ENCODE measurements around the gene TBXA2R.

The TBXA2R gene

DNA sequence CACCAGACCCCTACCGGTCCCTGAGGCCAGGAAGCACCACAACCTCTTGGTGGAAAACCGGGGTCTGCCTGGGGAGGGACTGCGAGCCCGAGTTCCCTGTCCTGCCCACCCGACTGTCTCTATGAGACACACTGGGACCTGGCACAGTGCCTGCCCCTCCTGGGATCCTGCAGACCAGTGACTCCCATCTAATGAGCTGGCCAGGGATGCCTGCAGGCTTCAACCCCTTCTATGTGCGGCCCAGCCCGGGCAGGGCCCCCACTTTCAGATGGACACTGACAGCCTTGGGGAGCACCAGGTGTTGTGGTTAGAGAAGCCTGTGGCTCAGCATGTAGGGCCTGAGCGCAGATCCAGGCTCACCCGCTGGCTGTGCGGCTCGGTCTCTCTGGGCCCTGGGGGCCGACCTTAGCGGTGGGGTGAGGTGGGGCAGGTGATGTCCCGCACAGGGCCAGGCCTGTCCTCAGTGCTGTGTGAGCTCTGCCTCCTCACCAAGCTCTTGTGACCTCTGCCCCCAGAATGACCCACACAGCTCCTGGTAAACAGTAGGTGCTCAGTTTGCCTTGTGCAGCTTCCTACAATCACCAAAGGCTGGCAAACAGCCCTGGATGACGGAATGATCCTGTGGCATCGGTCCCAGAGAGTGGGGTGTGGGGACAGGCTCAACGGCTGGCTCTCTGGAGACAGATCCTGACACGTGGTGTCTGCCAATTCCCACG, 37.8 kb upstream of the TBXA2R start:
- Mint-ChIP-seq H3K27ac (no peak overlapping the region), H3K4me1 (ENCODE audit: low read depth) (no peaks in the 10 kb centered on the region), H3K4me3 (no peak overlapping the region), H3K9me3 (no peaks in the 10 kb centered on the region), H3K27me3 (no peaks in the 10 kb centered on the region), H3K36me3 (ENCODE audit: low read depth) (peaks cover 8% of the 10 kb centered on the region)

DNA sequence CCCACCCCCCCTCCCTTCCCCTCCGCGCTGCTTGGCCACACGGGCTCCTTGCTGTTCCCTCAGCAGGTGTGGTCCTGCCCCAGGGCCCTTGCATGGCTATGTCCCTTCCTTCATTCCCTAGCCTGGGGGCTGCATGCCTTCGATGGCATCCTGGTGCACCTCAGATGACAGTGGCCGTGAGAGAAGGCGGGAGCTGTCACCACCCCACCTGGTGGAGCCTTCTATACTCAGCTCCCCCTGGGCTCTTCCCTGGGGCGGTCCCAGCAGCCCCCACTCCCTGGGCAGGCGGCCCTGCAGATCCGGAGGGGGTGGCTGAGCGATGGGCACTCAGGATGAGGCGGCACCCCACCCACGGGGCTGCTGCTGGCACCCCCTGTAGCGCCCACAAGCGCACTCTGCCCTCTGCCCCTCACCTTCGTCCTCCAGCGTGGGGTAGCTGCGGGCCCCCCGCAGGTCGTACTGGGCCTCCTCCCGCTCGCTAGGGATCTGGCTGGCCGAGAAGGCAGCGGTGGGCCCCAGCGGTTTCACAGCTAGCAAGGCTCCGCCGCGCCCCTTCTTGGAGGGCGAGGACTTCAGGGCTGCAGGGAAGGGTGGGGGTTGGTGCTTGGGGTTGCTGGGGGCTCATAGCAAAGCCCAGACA, 37.1 kb upstream of the TBXA2R start:
- Mint-ChIP-seq H3K4me3 (no peak overlapping the region), H3K36me3 (ENCODE audit: low read depth) (peaks cover 8% of the 10 kb centered on the region), H3K27me3 (no peaks in the 10 kb centered on the region), H3K4me1 (ENCODE audit: low read depth) (no peaks in the 10 kb centered on the region), H3K9me3 (no peaks in the 10 kb centered on the region), H3K27ac (no peak overlapping the region)

DNA sequence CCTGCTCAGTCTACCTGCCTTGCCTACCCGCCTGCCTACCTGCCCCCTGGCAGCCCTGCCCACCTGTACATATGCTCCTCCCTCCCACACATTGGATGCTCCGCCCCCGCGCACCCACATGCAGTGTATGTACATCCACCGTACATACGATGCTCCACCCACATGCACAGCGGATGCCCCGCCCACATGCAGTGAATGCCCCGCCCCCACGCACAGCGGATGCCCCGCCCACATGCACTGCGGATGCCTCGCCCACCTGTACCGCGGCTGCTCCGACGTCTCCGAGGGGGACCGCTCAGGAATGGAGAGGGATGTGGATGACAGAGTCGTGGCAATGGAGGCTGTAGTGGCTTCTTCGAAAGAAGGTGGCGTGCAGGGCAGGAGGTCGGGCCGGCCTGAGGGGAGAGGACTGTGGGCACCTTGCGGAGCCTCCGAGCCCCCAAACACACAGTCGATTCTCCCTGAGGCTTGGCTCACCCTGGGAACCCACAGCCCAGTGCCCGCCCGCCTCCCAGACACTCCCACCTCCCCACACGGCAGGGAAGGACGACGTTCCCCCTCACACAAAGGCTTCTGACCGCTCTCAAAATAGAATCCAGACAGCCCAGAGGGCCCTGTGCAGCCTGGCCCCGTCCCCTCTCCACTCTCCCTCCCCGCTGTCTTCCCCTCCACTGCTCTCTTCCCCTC, 36.5 kb upstream of the TBXA2R start:
- Mint-ChIP-seq H3K4me3 (no peak overlapping the region), H3K36me3 (ENCODE audit: low read depth) (peaks cover 13% of the 10 kb centered on the region), H3K4me1 (ENCODE audit: low read depth) (no peaks in the 10 kb centered on the region), H3K9me3 (no peaks in the 10 kb centered on the region), H3K27me3 (no peaks in the 10 kb centered on the region), H3K27ac (no peak overlapping the region)

DNA sequence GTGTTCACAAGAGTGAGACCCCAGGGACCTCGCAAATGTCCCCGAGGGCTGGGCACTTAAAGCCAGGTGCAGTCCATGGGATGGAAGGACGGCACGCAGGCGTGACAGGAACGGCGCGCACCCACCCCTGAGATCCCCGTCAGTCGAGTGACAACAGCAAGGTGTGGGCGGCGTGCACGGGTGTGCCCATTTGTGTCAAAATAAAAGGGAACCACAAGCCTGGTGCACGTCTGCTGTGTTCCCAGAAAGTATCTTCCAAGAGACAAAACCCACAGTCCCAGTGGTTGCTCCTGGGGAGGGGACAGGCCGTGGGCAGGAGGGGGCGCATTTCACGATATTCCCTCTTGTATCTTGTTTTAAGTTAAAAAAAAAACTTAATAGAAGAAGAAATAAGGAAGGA, 35.6 kb upstream of the TBXA2R start:
- Mint-ChIP-seq H3K36me3 (ENCODE audit: low read depth) (peaks cover 13% of the 10 kb centered on the region), H3K27ac (no peak overlapping the region), H3K27me3 (no peaks in the 10 kb centered on the region), H3K4me1 (ENCODE audit: low read depth) (no peaks in the 10 kb centered on the region), H3K4me3 (no peak overlapping the region), H3K9me3 (no peaks in the 10 kb centered on the region)

DNA sequence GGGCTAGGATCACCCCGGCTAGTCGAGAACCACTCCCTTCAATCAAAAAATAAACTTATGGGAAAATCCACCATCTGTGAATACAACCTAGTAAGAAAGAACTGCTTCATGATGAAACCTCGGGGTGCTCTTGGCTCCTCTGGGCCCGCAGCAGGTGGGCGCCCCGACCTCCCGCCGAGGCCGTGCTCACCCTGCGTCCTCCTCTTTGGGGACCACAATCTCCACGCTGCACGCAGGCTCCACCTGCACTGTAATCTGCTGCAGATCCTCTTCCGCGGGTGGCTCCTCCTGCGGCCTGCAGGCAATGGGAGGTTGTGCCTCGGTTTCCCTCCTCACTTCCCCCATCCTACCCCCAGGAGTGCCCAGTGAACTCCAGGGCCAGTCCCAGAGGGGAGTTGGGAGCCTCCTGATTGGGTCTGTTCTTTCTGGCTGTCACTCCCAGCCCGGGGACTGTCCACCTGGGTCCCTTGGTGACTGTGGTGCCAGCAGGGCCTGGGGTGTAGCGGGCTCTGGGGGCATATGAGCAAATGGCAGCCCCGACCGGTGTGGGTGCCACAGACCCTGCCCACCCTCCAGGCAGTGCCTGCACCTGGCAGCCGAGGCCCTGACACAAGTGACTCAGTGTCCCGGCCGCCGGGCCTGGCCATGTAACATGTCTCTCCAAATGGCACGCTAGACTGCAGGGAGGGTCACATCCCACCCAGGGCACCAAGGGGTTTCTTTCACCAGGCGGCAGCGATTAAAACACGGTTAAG, 35.0 kb upstream of the TBXA2R start:
- H3K36me3 Mint-ChIP-seq (ENCODE audit: low read depth), result peaks cover 13% of the 10 kb centered on the region
- no peaks in the 10 kb centered on the region for H3K27me3 Mint-ChIP-seq
- no peak overlapping the region for H3K4me3 Mint-ChIP-seq
- H3K4me1 Mint-ChIP-seq (ENCODE audit: low read depth), result no peaks in the 10 kb centered on the region
- H3K27ac Mint-ChIP-seq, result no peak overlapping the region
- no peaks in the 10 kb centered on the region for H3K9me3 Mint-ChIP-seq

DNA sequence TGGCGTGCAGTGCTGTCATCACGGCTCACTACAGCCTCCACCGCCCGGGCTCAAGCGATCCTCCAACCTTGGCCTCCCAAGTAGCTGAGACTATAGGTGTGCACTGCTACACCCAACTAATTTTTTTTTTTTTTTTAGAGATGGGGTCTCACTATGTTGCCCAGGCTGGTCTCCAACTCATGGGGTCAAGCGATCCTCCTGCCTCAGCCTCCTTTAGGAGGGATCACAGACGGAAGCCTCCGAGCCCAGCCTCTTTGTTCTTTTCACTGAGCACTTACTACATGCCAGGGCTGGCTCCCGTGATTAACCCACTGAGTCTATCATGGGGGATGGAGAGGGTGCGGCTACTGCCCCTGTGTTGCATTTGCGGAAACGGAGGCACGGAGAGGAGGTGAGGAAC, 32.8 kb upstream of the TBXA2R start:
- Mint-ChIP-seq H3K27ac (no peak overlapping the region), H3K4me1 (ENCODE audit: low read depth) (no peaks in the 10 kb centered on the region), H3K9me3 (no peaks in the 10 kb centered on the region), H3K4me3 (no peak overlapping the region), H3K27me3 (no peaks in the 10 kb centered on the region), H3K36me3 (ENCODE audit: low read depth) (peaks cover 13% of the 10 kb centered on the region)

DNA sequence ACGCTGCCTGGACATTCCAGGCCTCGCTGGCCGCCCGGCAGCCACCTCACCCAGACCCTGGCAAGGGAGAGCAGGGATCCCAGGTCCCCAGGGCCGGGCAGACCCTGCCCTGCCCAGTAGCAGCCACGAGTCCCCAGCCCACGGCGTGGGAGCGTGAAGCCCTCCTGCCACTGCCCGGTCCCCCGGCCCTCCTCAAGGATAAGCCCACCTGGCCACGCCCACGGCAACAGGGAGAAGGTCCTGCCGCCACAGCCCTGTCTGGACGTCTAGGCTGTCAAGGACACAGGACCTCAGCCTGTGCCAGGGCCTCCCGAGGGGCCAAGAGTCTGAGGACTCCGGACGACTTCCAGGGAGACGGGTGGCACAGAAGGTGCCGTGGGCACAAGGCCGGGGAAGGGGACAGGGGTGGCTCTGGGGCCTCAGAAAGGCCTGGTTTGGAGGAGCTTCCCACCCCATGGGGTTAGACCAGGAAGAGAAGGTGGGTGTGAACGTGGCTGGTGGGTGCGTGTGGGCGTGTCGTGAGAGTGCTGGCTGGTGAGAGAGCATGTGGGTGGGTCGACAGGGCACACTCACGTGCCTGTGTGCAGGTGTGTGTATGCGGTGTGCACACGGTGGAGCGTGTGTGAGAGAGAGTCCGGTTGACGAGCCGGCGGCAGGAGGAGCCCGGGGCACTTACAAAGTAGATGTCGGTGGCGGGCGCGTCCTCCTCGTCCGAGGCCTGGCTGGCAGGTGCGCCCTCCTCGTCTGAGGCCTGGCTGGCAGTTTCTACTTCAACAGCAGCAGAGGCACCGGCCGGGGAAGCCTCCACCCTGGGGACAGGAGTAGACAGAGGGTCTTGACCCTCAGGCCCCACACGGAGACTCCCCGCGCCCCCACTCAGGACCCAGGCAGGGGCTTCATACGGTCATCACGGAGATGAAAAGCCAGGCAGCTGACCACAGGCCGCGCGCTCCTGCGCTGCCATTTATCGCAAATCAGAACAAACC, 31.8 kb upstream of the TBXA2R start:
- no peaks in the 10 kb centered on the region for H3K4me1 Mint-ChIP-seq (ENCODE audit: low read depth)

DNA sequence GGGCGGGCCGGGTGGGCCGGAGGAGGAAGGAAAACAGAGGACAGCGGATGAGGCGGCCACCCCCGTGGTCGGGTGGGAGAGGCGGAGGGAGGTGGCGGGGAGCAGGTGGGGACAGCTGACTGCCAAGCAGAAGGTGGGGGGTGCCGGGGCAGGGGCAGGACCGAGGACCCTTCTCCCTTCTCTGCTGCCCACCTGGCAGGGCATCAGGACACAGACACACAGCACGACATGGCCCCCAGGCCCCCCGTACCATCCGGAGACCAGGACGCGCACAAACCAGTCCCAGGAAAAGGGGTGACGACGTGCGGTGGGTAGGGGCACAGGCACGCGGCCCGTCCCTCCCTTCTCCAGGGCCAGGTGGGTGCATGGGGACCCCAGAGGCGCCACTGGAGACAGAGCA, 30.9 kb upstream of the TBXA2R start:
- H3K36me3 Mint-ChIP-seq (ENCODE audit: low read depth), result peaks cover 9% of the 10 kb centered on the region
- H3K27me3 Mint-ChIP-seq, result no peaks in the 10 kb centered on the region
- H3K9me3 Mint-ChIP-seq, result no peaks in the 10 kb centered on the region
- no peak overlapping the region for H3K4me3 Mint-ChIP-seq
- H3K4me1 Mint-ChIP-seq (ENCODE audit: low read depth), result no peaks in the 10 kb centered on the region
- no peak overlapping the region for H3K27ac Mint-ChIP-seq

More for the DNA sequence above, 31.8 kb upstream of the TBXA2R start:
- Mint-ChIP-seq H3K9me3 (no peaks in the 10 kb centered on the region), H3K4me3 (no peak overlapping the region), H3K27me3 (no peaks in the 10 kb centered on the region), H3K27ac (no peak overlapping the region), H3K36me3 (ENCODE audit: low read depth) (peaks cover 13% of the 10 kb centered on the region)

DNA sequence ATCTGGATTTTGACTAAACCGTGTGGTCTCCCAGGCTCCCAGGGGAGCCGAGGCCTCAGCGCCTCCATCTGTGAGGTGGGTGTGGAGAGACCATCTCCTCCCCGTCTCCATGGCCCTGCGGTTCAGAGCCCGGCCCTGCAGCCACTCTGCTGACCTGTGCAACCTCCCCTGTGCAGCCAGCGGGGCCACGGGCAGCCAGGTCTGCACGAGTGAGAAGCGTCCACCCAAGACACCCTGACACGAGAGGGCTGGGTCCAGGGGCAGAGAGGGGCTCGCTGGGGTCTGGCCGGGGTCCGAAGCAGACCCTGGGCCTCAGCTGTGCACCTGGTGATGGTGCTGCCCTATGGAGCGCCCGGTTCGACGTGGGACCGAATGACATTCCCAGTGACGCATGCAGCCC, 30.3 kb upstream of the TBXA2R start:
- H3K9me3 Mint-ChIP-seq, result no peaks in the 10 kb centered on the region
- H3K4me1 Mint-ChIP-seq (ENCODE audit: low read depth), result no peaks in the 10 kb centered on the region
- H3K4me3 Mint-ChIP-seq, result no peak overlapping the region
- peaks cover 9% of the 10 kb centered on the region for H3K36me3 Mint-ChIP-seq (ENCODE audit: low read depth)
- no peaks in the 10 kb centered on the region for H3K27me3 Mint-ChIP-seq
- no peak overlapping the region for H3K27ac Mint-ChIP-seq

DNA sequence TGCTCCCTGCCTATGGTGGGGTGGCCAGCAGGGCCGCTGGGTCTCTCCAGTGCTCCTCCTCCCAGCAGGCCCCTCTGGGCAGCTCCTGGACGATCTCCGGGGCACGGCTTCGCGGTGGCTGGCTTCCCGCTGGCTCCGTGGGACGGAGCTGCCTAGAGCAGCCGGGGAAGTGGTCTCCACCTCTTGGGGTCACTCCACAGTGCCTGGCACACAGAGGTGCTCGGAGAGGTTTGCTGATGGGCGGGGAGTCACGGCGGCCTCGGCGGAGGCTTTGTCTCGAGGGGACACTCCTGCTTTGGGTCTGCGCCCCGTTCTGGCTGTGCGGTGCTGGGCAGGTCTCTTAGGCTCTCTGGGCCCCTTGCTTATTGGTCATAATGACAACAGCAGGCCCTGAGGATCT, 29.8 kb upstream of the TBXA2R start:
- no peaks in the 10 kb centered on the region for H3K4me1 Mint-ChIP-seq (ENCODE audit: low read depth)
- H3K4me3 Mint-ChIP-seq, result no peak overlapping the region
- peaks cover 9% of the 10 kb centered on the region for H3K36me3 Mint-ChIP-seq (ENCODE audit: low read depth)
- no peak overlapping the region for H3K27ac Mint-ChIP-seq
- no peaks in the 10 kb centered on the region for H3K9me3 Mint-ChIP-seq
- no peaks in the 10 kb centered on the region for H3K27me3 Mint-ChIP-seq

DNA sequence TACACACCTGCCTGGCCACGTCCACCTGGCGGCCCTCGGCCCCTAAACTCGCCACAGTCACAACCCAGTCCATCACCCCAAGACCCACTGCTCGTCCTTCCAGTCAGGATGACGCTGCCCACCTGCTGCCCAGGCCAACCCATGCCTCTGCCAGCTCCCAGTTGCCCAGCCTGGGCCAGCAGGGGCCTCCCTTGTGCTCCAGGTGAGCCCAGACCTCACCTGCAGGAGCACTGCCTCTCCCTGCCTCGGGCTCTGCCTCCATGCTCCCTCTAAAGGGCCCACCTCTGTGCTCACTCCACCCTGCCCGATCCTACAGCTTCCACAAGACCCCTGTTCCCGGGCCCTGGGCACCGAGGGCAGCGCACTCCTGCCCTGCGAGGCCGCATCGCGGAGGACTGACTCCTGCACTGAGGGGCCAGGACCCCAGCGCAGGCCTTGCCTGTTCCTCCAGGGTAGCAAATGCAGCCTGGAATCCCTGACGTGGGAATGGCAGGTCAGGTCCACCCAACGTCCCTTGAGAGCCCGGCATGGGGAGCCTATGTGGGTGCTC, 27.9 kb upstream of the TBXA2R start:
- Mint-ChIP-seq H3K27ac (no peak overlapping the region), H3K27me3 (no peaks in the 10 kb centered on the region), H3K4me1 (ENCODE audit: low read depth) (no peaks in the 10 kb centered on the region), H3K36me3 (ENCODE audit: low read depth) (peaks cover 14% of the 10 kb centered on the region), H3K4me3 (no peak overlapping the region), H3K9me3 (no peaks in the 10 kb centered on the region)

DNA sequence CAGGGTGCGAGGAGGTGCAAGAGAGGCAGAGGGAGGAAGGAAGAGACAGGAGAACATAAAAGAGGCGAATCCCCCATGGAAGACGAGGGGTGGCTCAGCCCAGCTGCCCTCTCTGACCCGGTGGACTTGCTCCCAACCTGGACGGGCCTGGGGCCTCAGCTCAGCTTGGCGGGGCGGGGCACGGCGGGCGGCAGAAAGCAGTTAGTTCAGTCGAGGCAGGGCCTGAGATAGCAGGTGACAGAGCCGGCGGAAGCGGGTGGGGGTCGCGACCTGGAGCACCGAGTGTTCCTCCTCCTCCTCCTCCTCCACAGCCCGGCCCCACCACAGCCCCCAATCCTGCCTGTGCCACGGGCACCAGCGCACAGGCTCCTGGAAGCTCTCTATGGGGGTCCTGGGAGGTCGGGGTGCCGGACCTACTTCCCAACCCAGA, 26.9 kb upstream of the TBXA2R start:
- Mint-ChIP-seq H3K4me1 (ENCODE audit: low read depth) (no peaks in the 10 kb centered on the region), H3K27me3 (no peaks in the 10 kb centered on the region), H3K27ac (no peak overlapping the region), H3K9me3 (no peaks in the 10 kb centered on the region), H3K4me3 (no peak overlapping the region), H3K36me3 (ENCODE audit: low read depth) (peaks cover 13% of the 10 kb centered on the region)

DNA sequence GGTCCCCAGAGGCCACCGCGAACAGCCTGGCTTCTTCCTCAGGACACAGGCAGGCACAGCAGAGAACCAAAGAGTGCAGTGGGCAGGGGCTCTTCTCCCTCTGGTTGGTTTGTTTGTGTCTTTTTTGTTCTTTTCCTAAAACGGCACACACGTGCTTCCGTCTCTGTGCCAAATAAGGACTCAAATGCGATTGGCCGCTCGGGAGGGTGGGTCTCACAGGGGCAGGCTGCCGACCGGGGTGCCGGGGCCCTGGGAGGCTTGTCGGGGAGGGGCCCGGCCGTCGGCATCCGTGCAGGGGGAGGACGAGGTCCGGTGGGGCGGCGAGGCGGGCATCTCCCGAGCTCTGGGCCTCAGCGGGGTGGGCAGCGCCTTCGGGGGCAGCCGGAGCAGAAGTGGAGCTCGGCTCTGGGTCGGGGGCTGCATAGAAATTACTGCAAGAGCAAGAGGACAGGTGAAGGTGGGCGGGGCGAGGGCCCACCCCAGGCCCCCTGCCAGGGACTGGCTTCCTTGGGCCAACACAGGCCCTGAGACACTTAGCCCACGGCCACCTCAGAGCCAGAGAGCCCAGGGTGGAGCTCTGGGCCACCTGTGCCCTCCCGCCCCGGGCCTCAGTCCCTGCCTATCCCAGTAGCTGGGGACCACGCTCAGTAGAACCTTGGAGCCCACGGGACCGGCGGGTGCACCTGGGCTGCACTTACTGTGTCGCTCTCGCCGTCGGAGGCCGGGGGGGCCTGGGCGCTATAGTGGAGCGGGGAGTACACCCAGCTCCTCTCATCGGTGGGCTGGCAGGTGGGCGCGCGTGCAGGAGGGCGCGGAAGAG, 26.3 kb upstream of the TBXA2R start:
- Mint-ChIP-seq H3K27ac (no peak overlapping the region), H3K27me3 (no peaks in the 10 kb centered on the region)

More for the DNA sequence above, 26.3 kb upstream of the TBXA2R start:
- no peaks in the 10 kb centered on the region for H3K9me3 Mint-ChIP-seq
- H3K4me3 Mint-ChIP-seq, result no peak overlapping the region
- peaks cover 9% of the 10 kb centered on the region for H3K36me3 Mint-ChIP-seq (ENCODE audit: low read depth)
- no peaks in the 10 kb centered on the region for H3K4me1 Mint-ChIP-seq (ENCODE audit: low read depth)
